Bronchial epithelial cell (primary cell): Measurements from ENCODE around the gene OFD1. TPM values are rescaled to one million over a fixed set of nuclear protein-coding genes. Genes with fewer than 3 reads are reported as not detected.
A peak's percentile ranks its signal among the peaks of the same experiment; 100 is the strongest.

Experiments
- DNase-seq: peaks from one replicate; pipeline ENCODE4 v3.0.0-alpha.2; 2010; ENCODE audit warnings: low read depth
- FAIRE-seq: peaks from 2 replicates; lab custom pipeline; 2011; peaks lifted over from hg19 to GRCh38; lab: Jason Lieb, UNC
- H3K27me3 ChIP-seq: 2 replicates; pipeline ENCODE4 v1.5.1; 2011; ENCODE audit warnings: low read length; ENCODE audit not compliant: control insufficient read depth, insufficient read depth
- H3K36me3 ChIP-seq: 2 replicates; pipeline ENCODE4 v1.5.1; 2011; ENCODE audit warnings: low read length; ENCODE audit not compliant: control insufficient read depth, insufficient read depth
- H3K4me3 ChIP-seq: 2 replicates; pipeline ENCODE4 v1.5.1; 2011; ENCODE audit warnings: mild to moderate bottlenecking, low read depth, low read length, control low read depth
- CTCF ChIP-seq: IDR thresholded peaks from 2 replicates; pipeline ENCODE4 v1.5.1; 2011; ENCODE audit warnings: mild to moderate bottlenecking, moderate library complexity, low read length, control low read depth, inconsistent platforms; ENCODE audit not compliant: insufficient read depth, severe bottlenecking
- total RNA-seq: library from RNA; depleted of rRNA; stranded (reverse); fragments of >200 nt; gene quantifications from 2 replicates; pipeline ENCODE4 v1.2.1, GENCODE V29; 2014

The OFD1 gene
- total RNA-seq, 1 donor from 2014 or later: 13.4 TPM

GRCh38 chrX:13703589-13703988, 31.0 kb upstream of the OFD1 start:
- H3K36me3 ChIP-seq: no peaks in the 10 kb centered on the region
- DNase-seq (no peak), FAIRE-seq (no peak)
- no peak for TF ChIP-seq CTCF
- no peak overlapping the region for H3K4me3 ChIP-seq
- H3K27me3 ChIP-seq: no peaks in the 10 kb centered on the region

DNA sequence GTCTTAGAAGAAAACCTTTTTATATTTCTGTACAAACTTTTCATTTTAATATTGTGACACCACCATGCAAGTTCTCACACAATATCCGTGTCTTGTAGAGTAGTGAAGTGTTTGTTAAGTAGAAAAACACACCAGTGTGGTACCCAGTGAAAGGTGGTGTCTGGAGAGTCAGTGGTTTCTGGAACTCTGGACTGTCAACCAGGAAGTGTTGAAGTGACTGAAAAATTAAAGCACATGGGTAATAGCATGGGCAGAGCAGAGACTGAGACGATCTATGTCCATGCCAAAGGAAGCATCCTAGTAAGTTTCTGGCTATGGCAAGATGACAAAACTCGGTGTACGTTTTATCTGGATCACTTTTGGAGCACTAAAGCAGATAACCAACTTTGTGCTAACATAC, 23.4 kb upstream of the OFD1 start:
- DNase-seq (no peak), FAIRE-seq (no peak)
- TF ChIP-seq CTCF: no peak
- H3K36me3 ChIP-seq: peaks cover 1% of the 10 kb centered on the region
- H3K4me3 ChIP-seq: no peak overlapping the region
- H3K27me3 ChIP-seq: no peaks in the 10 kb centered on the region

- H3K36me3 ChIP-seq: peaks cover 6% of the 10 kb centered on the region
- peak; percentile 52 for FAIRE-seq
- TF ChIP-seq CTCF: no peak
Observed at GRCh38 chrX:13716455-13716854, 18.1 kb upstream of the OFD1 start.

GRCh38 chrX:13716905-13717304, 17.6 kb upstream of the OFD1 start:
- H3K36me3 ChIP-seq: peaks cover 6% of the 10 kb centered on the region
- FAIRE-seq: no peak

More at GRCh38 chrX:13716455-13716854, 18.1 kb upstream of the OFD1 start:
- Histone ChIP-seq H3K4me3 (no peak overlapping the region), H3K27me3 (no peaks in the 10 kb centered on the region)
- DNase-seq: no peak

GRCh38 chrX:13717700-13718472, 16.7 kb upstream of the OFD1 start:
- H3K36me3 ChIP-seq: peaks cover 6% of the 10 kb centered on the region
- DNase-seq: no peak
- no peak for TF ChIP-seq CTCF

More at GRCh38 chrX:13716905-13717304, 17.6 kb upstream of the OFD1 start:
- no peak for TF ChIP-seq CTCF
- Histone ChIP-seq H3K4me3 (no peak overlapping the region), H3K27me3 (no peaks in the 10 kb centered on the region)
- DNase-seq: no peak

More at GRCh38 chrX:13717700-13718472, 16.7 kb upstream of the OFD1 start:
- FAIRE-seq: no peak
- no peaks in the 10 kb centered on the region for H3K27me3 ChIP-seq
- no peak overlapping the region for H3K4me3 ChIP-seq
